HepG2 (cell line): ENCODE measurements around the gene ANXA2. TPM values are rescaled to one million over a fixed set of nuclear protein-coding genes. Genes with fewer than 3 reads are reported as not detected.

Experiments
- AKAP8 ChIP-seq: sonication (generic); formaldehyde crosslinking; IDR thresholded peaks from 2 replicates; pipeline ENCODE4 v1.5.1; 2020; ENCODE audit warnings: mild to moderate bottlenecking, missing genetic modification reagents
- FOXA1 ChIP-seq, 2 experiments: fragments of 450-650 bp in 1 of 2; sonication (generic) in 1 of 2; formaldehyde crosslinking in 1 of 2; IDR thresholded peaks; 2 replicates each; pipeline versions ENCODE4 v1.4.0 to v1.6.1; 2016 to 2020; ENCODE audit warnings: missing genetic modification reagents in 1 of 2
- MXD4 ChIP-seq: IDR thresholded peaks from 2 replicates; pipeline ENCODE4 v1.6.1; 2016; ENCODE audit warnings: mild to moderate bottlenecking, missing biosample characterization, missing genetic modification reagents
- NCOA5 ChIP-seq: sonication (generic); formaldehyde crosslinking; IDR thresholded peaks from 2 replicates; pipeline ENCODE4 v1.4.0; 2020; ENCODE audit warnings: missing genetic modification reagents
- NFRKB ChIP-seq: fragments of 450-650 bp; IDR thresholded peaks from 2 replicates; pipeline ENCODE4 v1.6.1; 2017
- SMAD3 ChIP-seq: sonication (generic); formaldehyde crosslinking; IDR thresholded peaks from 2 replicates; pipeline ENCODE4 v1.4.0; 2020; ENCODE audit warnings: missing genetic modification reagents
- YY1 ChIP-seq: IDR thresholded peaks from 2 replicates; pipeline ENCODE4 v1.6.1; 2011; ENCODE audit warnings: low read length, low read depth, moderate library complexity, mild to moderate bottlenecking; ENCODE audit not compliant: insufficient read depth, insufficient replicate concordance
- ZBTB7A ChIP-seq: sonication (generic); formaldehyde crosslinking; IDR thresholded peaks from 2 replicates; pipeline ENCODE4 v1.8.0; 2022; ENCODE audit warnings: mild to moderate bottlenecking, missing genetic modification reagents
- ZNF136 ChIP-seq: sonication (generic); formaldehyde crosslinking; IDR thresholded peaks from 2 replicates; pipeline ENCODE4 v1.8.1; 2022; ENCODE audit warnings: low read depth, mild to moderate bottlenecking, moderate library complexity, missing genetic modification reagents
- ZNF317 ChIP-seq: sonication (generic); formaldehyde crosslinking; IDR thresholded peaks from 2 replicates; pipeline ENCODE4 v1.5.0; 2020; ENCODE audit warnings: mild to moderate bottlenecking, missing genetic modification reagents
- ZNF496 ChIP-seq: sonication (generic); formaldehyde crosslinking; IDR thresholded peaks from 2 replicates; pipeline ENCODE4 v1.8.1; 2023; ENCODE audit warnings: mild to moderate bottlenecking, moderate library complexity, missing genetic modification reagents; ENCODE audit not compliant: insufficient replicate concordance
- ZNF660 ChIP-seq: sonication (generic); formaldehyde crosslinking; IDR thresholded peaks from 2 replicates; pipeline ENCODE4 v1.5.1; 2020; ENCODE audit warnings: mild to moderate bottlenecking, low read depth, missing genetic modification reagents, borderline replicate concordance
- ZNF75D ChIP-seq: sonication (generic); formaldehyde crosslinking; IDR thresholded peaks from 2 replicates; pipeline ENCODE4 v1.8.1; 2023; ENCODE audit warnings: missing genetic modification reagents, mild to moderate bottlenecking, borderline replicate concordance
- polyA plus RNA-seq, 8 experiments: library from polyadenylated mRNA; depleted of rRNA in 3 of 8; stranded (reverse) in 7 of 8; unstranded in 1 of 8; fragments of >200 nt; fragmentation: Illumina TruSeq in 4 of 8; extraction: Trizol in 4 of 8; gene quantifications; 2 replicates each; pipeline versions ENCODE4 v1.2.1 to v1.2.3, GENCODE V29; 2011 to 2016; ENCODE audit warnings: low read depth in 4 of 8, missing spikeins in 1 of 8, mixed read lengths in 1 of 8; ENCODE audit not compliant: insufficient read depth in 1 of 8
- total RNA-seq, 5 experiments: library from RNA; depleted of rRNA; stranded (reverse); fragments of >200 nt; fragmentation: Illumina TruSeq; extraction: Trizol; gene quantifications; 2 replicates each; pipeline ENCODE4 v1.2.3, GENCODE V29; 2016; ENCODE audit warnings: low read depth in 1 of 5
- TF ChIP-seq, protein P1 (sequence below): sonication (generic); formaldehyde crosslinking; IDR thresholded peaks from 2 replicates; pipeline ENCODE4 v1.5.1; 2020; ENCODE audit warnings: missing genetic modification reagents, mild to moderate bottlenecking, borderline replicate concordance
- TF ChIP-seq, protein P2 (sequence below): sonication (generic); formaldehyde crosslinking; IDR thresholded peaks from 2 replicates; pipeline ENCODE4 v1.9.0; 2021; ENCODE audit warnings: missing genetic modification reagents, borderline replicate concordance
- TF ChIP-seq, protein P3 (sequence below): sonication (generic); formaldehyde crosslinking; IDR thresholded peaks from 2 replicates; pipeline ENCODE4 v1.4.0; 2020; ENCODE audit warnings: missing genetic modification reagents, borderline replicate concordance
- TF ChIP-seq, protein P4 (sequence below): IDR thresholded peaks from 2 replicates; pipeline ENCODE4 v1.6.1; 2018; ENCODE audit warnings: missing genetic modification reagents
- TF ChIP-seq, protein P5 (sequence below): sonication (generic); formaldehyde crosslinking; IDR thresholded peaks from 2 replicates; pipeline ENCODE4 v1.4.0; 2020; ENCODE audit warnings: missing genetic modification reagents
- TF ChIP-seq, protein P6 (sequence below): sonication (generic); formaldehyde crosslinking; IDR thresholded peaks from 2 replicates; pipeline ENCODE4 v1.8.1; 2023; ENCODE audit warnings: mild to moderate bottlenecking, inconsistent platforms, moderate library complexity, missing genetic modification reagents, borderline replicate concordance

The ANXA2 gene
- total and polyA plus RNA-seq, 2 of the 13 experiments (the other 11 are each of a cell fraction or from before 2014, with no cell fraction given): 196 to 613 TPM

DNA sequence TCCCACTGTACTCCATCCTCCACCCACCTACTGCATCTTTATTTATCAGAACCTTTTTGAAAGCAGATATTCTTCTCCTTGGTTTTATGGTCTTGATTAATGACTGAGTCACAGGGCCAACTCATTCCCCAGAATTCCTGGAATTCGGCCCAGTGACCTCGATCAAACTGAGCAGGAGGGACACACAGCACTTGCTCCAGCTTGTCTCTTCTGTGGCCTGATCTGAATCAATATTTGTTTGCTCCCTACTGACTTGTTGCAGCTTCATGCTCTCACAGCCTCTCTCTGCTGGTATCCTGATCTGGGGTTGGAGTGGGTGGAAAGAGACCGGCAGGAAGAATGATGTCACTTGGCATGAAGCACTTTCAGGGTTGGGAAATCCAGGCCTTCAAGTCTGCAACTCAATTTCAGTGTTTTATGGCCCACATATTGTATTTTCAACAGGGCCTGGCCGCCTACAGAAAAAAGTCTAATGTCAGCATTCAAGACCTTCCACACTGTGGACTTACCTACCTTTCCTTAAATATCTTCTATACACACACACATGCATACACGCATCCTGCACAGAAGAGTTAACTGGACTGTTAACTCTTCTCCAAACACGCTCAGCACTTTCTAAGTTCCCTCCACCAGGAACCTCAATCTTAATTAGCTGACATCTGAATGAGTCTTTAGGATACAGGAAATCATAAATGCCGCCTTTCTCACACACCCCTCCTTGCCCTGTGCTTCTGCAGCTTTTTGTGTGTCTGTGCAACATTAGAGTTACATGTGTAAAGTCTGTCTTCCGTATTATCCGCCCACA, 4.6 kb downstream of the ANXA2 start (continued):
- peak; percentile 55; the same call in 1 of the 2 replicates for TF ChIP-seq FOXA1 (IDR thresholded peaks at IDR 0.05)
- TF ChIP-seq FOXA1 (CRISPR knock-in tag; IDR thresholded peaks at IDR 0.05): peak; percentile 89
- no peak for TF ChIP-seq NCOA5 (CRISPR knock-in tag)
- TF ChIP-seq ZNF136 (CRISPR knock-in tag): no peak
- no peak for TF ChIP-seq MXD4
- TF ChIP-seq, protein P1, sequence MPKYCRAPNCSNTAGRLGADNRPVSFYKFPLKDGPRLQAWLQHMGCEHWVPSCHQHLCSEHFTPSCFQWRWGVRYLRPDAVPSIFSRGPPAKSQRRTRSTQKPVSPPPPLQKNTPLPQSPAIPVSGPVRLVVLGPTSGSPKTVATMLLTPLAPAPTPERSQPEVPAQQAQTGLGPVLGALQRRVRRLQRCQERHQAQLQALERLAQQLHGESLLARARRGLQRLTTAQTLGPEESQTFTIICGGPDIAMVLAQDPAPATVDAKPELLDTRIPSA: no peak
- TF ChIP-seq, protein P2, sequence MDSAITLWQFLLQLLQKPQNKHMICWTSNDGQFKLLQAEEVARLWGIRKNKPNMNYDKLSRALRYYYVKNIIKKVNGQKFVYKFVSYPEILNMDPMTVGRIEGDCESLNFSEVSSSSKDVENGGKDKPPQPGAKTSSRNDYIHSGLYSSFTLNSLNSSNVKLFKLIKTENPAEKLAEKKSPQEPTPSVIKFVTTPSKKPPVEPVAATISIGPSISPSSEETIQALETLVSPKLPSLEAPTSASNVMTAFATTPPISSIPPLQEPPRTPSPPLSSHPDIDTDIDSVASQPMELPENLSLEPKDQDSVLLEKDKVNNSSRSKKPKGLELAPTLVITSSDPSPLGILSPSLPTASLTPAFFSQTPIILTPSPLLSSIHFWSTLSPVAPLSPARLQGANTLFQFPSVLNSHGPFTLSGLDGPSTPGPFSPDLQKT: no peak
- TF ChIP-seq, protein P3, sequence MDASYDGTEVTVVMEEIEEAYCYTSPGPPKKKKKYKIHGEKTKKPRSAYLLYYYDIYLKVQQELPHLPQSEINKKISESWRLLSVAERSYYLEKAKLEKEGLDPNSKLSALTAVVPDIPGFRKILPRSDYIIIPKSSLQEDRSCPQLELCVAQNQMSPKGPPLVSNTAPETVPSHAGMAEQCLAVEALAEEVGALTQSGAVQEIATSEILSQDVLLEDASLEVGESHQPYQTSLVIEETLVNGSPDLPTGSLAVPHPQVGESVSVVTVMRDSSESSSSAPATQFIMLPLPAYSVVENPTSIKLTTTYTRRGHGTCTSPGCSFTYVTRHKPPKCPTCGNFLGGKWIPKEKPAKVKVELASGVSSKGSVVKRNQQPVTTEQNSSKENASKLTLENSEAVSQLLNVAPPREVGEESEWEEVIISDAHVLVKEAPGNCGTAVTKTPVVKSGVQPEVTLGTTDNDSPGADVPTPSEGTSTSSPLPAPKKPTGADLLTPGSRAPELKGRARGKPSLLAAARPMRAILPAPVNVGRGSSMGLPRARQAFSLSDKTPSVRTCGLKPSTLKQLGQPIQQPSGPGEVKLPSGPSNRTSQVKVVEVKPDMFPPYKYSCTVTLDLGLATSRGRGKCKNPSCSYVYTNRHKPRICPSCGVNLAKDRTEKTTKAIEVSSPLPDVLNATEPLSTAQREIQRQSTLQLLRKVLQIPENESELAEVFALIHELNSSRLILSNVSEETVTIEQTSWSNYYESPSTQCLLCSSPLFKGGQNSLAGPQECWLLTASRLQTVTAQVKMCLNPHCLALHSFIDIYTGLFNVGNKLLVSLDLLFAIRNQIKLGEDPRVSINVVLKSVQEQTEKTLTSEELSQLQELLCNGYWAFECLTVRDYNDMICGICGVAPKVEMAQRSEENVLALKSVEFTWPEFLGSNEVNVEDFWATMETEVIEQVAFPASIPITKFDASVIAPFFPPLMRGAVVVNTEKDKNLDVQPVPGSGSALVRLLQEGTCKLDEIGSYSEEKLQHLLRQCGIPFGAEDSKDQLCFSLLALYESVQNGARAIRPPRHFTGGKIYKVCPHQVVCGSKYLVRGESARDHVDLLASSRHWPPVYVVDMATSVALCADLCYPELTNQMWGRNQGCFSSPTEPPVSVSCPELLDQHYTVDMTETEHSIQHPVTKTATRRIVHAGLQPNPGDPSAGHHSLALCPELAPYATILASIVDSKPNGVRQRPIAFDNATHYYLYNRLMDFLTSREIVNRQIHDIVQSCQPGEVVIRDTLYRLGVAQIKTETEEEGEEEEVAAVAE (CRISPR knock-in tag): peak; percentile 72
- TF ChIP-seq NFRKB: no peak
- TF ChIP-seq, protein P4, sequence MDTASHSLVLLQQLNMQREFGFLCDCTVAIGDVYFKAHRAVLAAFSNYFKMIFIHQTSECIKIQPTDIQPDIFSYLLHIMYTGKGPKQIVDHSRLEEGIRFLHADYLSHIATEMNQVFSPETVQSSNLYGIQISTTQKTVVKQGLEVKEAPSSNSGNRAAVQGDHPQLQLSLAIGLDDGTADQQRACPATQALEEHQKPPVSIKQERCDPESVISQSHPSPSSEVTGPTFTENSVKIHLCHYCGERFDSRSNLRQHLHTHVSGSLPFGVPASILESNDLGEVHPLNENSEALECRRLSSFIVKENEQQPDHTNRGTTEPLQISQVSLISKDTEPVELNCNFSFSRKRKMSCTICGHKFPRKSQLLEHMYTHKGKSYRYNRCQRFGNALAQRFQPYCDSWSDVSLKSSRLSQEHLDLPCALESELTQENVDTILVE (CRISPR knock-in tag): peak; percentile 88
- peak; percentile 61 for TF ChIP-seq ZNF317
- TF ChIP-seq AKAP8: no peak
- no peak for TF ChIP-seq ZBTB7A (CRISPR knock-in tag)
- TF ChIP-seq, protein P5, sequence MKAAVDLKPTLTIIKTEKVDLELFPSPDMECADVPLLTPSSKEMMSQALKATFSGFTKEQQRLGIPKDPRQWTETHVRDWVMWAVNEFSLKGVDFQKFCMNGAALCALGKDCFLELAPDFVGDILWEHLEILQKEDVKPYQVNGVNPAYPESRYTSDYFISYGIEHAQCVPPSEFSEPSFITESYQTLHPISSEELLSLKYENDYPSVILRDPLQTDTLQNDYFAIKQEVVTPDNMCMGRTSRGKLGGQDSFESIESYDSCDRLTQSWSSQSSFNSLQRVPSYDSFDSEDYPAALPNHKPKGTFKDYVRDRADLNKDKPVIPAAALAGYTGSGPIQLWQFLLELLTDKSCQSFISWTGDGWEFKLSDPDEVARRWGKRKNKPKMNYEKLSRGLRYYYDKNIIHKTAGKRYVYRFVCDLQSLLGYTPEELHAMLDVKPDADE (CRISPR knock-in tag): no peak
- no peak for TF ChIP-seq ZNF496
- no peak for TF ChIP-seq ZNF660 (CRISPR knock-in tag)
- no peak for TF ChIP-seq YY1
- TF ChIP-seq, protein P6, sequence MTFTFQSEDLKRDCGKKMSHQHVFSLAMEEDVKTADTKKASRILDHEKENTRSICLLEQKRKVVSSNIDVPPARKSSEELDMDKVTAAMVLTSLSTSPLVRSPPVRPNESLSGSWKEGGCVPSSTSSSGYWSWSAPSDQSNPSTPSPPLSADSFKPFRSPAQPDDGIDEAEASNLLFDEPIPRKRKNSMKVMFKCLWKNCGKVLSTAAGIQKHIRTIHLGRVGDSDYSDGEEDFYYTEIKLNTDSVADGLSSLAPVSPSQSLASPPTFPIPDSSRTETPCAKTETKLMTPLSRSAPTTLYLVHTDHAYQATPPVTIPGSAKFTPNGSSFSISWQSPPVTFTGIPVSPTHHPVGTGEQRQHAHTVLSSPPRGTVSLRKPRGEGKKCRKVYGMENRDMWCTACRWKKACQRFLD (CRISPR knock-in tag): 0 out of 2 replicates have a peak, but pooled peaks have one; percentile 47
- TF ChIP-seq ZNF75D (CRISPR knock-in tag): no peak
- peak; percentile 82 for TF ChIP-seq SMAD3 (CRISPR knock-in tag)
